Hepatocyte (in vitro differentiated cells): ENCODE results near the gene ITGA7.

Experiments used
- CTCF ChIP-seq: fragments of 200-600 bp; sonication (generic); IDR thresholded peaks from 2 replicates; pipeline ENCODE4 v1.5.1; 2016; ENCODE audit warnings: antibody characterized with exemption, mild to moderate bottlenecking; ENCODE audit not compliant: poor library complexity
- EZH2phosphoT487 ChIP-seq: fragments of 200-600 bp; sonication (generic); IDR thresholded peaks from one replicate; pipeline ENCODE4 v1.6.1; 2018; ENCODE audit warnings: antibody characterized with exemption, mild to moderate bottlenecking, low read depth, moderate library complexity; ENCODE audit not compliant: unreplicated experiment, severe bottlenecking

GRCh38 chr12:55713721-55714120 is 6.0 kb upstream of the ITGA7 start:
- no peak for TF ChIP-seq CTCF
- TF ChIP-seq EZH2phosphoT487: no peak
